Renal cortical epithelial cell (primary cell): ENCODE measurements around the gene ATF6B. TPM values are rescaled to one million over a fixed set of nuclear protein-coding genes. Genes with fewer than 3 reads are reported as not detected.
"Not testable (repeated sequence)": the region's sequence is repeated elsewhere in the genome, so short reads cannot be mapped to it uniquely, and the experiment has no call there.

Source experiments
- DNase-seq: peaks from one replicate; pipeline ENCODE4 v3.0.0-alpha.2; 2011; ENCODE audit warnings: low read depth
- total RNA-seq: library from RNA; depleted of rRNA; stranded (reverse); fragments of >200 nt; gene quantifications from 2 replicates; pipeline ENCODE4 v1.2.3, GENCODE V29; 2014

The ATF6B gene
- total RNA-seq, 1 donor from 2014 or later, result 26.2 TPM

GRCh38 chr6:32081168-32081990 lies 46.7 kb downstream of the ATF6B start:
- no peak for DNase-seq

DNA sequence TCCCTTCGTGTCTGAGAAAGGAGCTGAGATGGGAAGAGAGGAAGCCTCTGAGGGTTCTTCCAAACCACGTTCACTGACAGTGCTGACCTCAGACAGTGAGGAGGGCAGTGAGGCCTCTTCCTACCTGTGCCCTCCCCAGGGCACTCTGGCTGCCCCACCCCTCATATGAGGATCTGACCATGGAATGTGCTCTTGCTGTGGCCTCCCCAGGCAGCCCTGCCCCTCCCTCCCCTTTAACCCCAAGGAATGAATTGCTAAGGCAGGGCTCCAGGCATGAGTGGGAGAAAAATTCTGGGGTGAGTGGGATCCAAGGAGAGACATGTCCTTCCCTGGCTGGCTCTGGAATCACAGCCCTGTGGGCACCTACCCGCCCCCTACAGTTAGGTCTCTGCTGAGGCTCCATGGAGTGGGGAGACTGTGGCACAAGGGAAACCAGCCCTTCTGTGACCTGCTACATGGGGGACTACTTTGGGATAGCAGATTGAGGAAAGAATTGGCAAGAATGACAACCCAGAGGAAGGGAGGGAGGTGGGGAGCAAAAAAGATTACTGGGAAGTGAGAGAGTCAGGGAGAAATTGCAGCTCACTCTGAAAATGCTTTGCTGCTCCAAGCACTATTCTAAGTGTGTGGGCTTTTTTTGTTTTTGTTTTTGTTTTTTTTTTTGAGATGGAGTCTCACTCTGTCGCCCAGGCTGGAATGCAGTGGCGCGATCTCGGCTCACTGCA lies 48.3 kb downstream of the ATF6B start:
- no peak for DNase-seq

GRCh38 chr6:32076321-32076809 lies 51.7 kb downstream of the ATF6B start:
- DNase-seq, result peak; percentile 78

DNA sequence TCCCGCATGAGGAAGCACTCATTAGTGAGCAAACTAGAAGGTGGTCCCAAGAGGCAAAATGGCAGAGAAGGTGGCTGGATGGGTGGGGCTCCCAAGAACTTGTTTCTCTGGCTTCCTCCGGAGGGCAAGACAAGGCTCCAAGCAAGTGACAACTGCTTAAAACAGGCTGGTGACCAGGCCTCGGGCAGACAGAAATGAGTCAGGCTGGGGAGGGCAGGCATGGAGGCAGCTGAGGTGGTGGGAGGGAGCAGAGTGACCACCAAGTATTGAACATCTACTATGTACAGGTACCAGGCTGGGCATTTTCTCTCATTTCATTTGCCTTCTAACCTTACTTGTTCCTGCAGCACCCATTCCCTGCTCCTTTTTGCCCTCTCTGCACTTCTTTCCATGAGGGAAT lies 52.3 kb downstream of the ATF6B start:
- no peak for DNase-seq

DNA sequence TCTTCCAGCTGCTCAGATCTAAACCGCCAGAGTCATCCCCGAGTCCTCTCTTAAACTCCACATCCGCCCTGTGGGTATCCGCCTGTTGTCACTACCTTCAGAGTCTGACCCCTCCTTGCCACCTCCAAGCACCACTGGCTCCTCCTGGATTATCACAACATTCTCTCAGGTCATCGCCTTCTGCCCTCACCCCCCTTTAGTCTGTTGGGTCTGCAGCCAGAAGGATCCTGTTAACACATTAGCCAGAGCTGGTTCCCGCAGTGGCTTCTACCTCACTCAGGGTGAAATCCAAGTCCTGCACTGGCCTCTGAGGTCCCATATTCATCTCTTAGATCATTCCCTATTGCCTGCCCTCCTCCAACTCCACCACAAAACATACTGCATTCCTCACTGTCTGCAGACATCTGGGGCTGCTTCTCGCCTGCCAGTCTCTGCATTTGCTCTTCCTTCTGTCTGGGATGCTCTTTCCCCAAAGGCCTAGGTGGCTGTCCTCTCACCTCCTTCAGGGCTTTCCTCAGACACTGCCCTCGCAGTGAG lies 53.0 kb downstream of the ATF6B start:
- no peak for DNase-seq

- no peak for DNase-seq
Measured at GRCh38 chr6:32073613-32074012, 54.4 kb downstream of the ATF6B start.

- DNase-seq, result no peak
Measured at GRCh38 chr6:32073101-32073500, 54.9 kb downstream of the ATF6B start.

GRCh38 chr6:32070814-32071543 lies 57.1 kb downstream of the ATF6B start:
- no peak for DNase-seq

- DNase-seq, result no peak
Measured at GRCh38 chr6:32069878-32070515, 58.0 kb downstream of the ATF6B start.

DNA sequence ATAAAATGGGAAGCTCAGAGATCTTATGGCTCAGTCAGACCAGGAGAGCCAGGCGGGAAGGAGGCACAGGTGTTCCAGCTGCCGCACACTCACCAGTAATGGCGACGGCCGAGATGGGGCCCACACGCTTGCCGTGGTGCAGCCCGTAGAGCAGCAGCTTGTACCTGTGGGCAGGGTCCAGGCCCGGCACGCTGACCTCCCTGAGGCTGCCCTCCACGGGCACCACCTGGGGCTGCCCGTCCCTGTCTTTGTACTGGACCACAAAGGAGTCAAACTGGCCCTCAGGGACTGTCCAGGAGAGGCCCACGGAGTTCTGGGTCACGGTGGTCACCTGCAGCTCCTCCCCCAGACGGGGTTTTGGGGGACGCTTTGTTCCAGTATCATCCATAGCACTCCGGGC lies 58.6 kb downstream of the ATF6B start:
- no peak for DNase-seq

GRCh38 chr6:32068867-32069266 lies 59.2 kb downstream of the ATF6B start:
- DNase-seq, result no peak

DNA sequence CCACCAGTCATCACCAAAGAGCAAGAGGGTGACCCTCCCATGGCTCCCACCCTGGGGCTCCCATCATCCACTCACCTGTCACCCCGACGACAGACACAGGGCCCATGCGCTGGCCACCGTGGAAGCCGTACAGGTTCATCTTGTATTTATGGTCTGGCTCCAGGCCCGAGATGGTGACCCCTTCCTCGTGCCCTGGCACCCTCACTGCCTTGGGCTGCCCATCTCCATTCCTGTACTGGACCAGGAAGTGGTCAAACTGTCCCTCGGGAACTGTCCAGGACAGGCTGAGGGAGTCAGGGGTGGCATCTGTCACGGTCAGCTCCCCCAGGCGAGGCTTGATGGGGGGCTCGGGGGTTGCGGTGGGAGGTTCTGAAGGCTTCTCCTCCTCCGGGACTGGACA lies 59.7 kb downstream of the ATF6B start:
- DNase-seq, result not testable (repeated sequence)

DNA sequence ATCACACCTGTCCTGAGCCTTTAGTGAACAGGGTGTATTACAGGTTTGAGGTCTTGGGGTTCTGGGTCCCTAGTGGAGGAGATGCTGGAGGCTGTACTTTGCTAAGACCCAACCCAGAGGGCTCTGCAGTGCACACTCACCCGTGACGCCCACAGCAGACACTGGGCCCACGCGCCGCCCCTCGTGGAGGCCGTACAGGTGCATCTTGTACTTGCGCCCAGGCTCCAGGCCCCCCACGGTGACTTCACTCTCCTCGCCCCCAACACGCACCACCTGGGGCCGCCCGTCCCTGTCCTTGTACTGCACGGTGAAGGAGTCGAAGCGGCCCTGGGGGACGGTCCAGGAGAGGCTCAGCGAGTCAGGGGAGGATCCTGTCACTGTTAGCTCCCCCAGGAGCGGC lies 60.5 kb downstream of the ATF6B start:
- not testable (repeated sequence) for DNase-seq

Other genes with a start within 250 kb of the ATF6B start
- gene SLC44A4, start 249.2 kb downstream of the ATF6B start, total RNA-seq, result 1.1 and 26.6 TPM in 2 replicates
- 37.7 and 72.3 TPM in 2 replicates for gene EHMT2, start 230.5 kb downstream of the ATF6B start, total RNA-seq
- gene ZBTB12, start 226.2 kb downstream of the ATF6B start, total RNA-seq, result 0.69 and 5.9 TPM in 2 replicates
- 1.7 TPM in 1 of 2 replicates, not detected in the other for gene C2, start 200.5 kb downstream of the ATF6B start, total RNA-seq
- gene CFB, start 182.2 kb downstream of the ATF6B start, total RNA-seq, result 24.3 and 32.7 TPM in 2 replicates
- gene NELFE, start 169.3 kb downstream of the ATF6B start, total RNA-seq, result 92.3 and 146 TPM in 2 replicates
- 46.5 and 47.3 TPM in 2 replicates for gene SKIC2, start 169.1 kb downstream of the ATF6B start, total RNA-seq
- 10.6 and 16.9 TPM in 2 replicates for gene DXO, start 156.1 kb downstream of the ATF6B start, total RNA-seq
- gene C4A, start 146.2 kb downstream of the ATF6B start, total RNA-seq, result 1.6 and 42.4 TPM in 2 replicates
- gene C4B, start 113.5 kb downstream of the ATF6B start, total RNA-seq, result 0.35 and 32.2 TPM in 2 replicates
- 0.20 TPM in 1 of 2 replicates, not detected in the other for gene CYP21A2, start 89.8 kb downstream of the ATF6B start, total RNA-seq
- 0.75 TPM in 1 of 2 replicates, not detected in the other for gene TNXB, start 18.9 kb downstream of the ATF6B start, total RNA-seq
- gene FKBPL, start 2.0 kb upstream of the ATF6B start, total RNA-seq, result 5.6 and 7.6 TPM in 2 replicates
- gene PRRT1, start 23.7 kb upstream of the ATF6B start, total RNA-seq, result not detected in 2 replicates
- 10.4 and 48.7 TPM in 2 replicates for gene PPT2, start 25.9 kb upstream of the ATF6B start, total RNA-seq
- 1.3 TPM in 1 of 2 replicates, not detected in the other for gene EGFL8, start 36.3 kb upstream of the ATF6B start, total RNA-seq
- 9.9 and 30.8 TPM in 2 replicates for gene AGPAT1, start 47.8 kb upstream of the ATF6B start, total RNA-seq
- 58.8 and 80.2 TPM in 2 replicates for gene RNF5, start 50.2 kb upstream of the ATF6B start, total RNA-seq
- 0.60 TPM in 1 of 2 replicates, not detected in the other for gene AGER, start 56.0 kb upstream of the ATF6B start, total RNA-seq
- gene PBX2, start 62.0 kb upstream of the ATF6B start, total RNA-seq, result 32.0 and 55.9 TPM in 2 replicates
- 0.40 and 1.9 TPM in 2 replicates for gene GPSM3, start 64.4 kb upstream of the ATF6B start, total RNA-seq
- gene NOTCH4, start 95.8 kb upstream of the ATF6B start, total RNA-seq, result 0.52 and 0.85 TPM in 2 replicates
- not detected in 2 replicates for gene TSBP1, start 243.7 kb upstream of the ATF6B start, total RNA-seq